Ascending aorta (tissue), 2 donors: ENCODE results near the gene ALDH1B1. TPM values are rescaled to one million over a fixed set of nuclear protein-coding genes. Genes with fewer than 3 reads are reported as not detected.

Source experiments
- DNase-seq, 2 donors: peaks; one replicate each; pipeline ENCODE4 v3.0.0-alpha.2; 2019; ENCODE audit warnings: low spot score in 2 of 2
- H3K27ac ChIP-seq, 2 donors: fragments of 200-600 bp; sonication (generic); one replicate each; pipeline ENCODE4 v1.5.1; 2016 to 2017; ENCODE audit warnings: mild to moderate bottlenecking in 1 of 2
- H3K27me3 ChIP-seq: fragments of 200-600 bp; sonication (generic); one replicate; pipeline ENCODE4 v1.5.1; 2017
- H3K36me3 ChIP-seq, 2 donors: fragments of 200-600 bp; sonication (generic); one replicate each; pipeline ENCODE4 v1.5.1; 2016
- H3K4me1 ChIP-seq, 2 donors: fragments of 200-600 bp; sonication (generic); one replicate each; pipeline ENCODE4 v1.5.1; 2016 to 2017; ENCODE audit warnings: mild to moderate bottlenecking in 1 of 2
- H3K4me3 ChIP-seq, 2 donors: fragments of 200-600 bp; sonication (generic); one replicate each; pipeline ENCODE4 v1.5.1; 2016 to 2017; ENCODE audit warnings: mild to moderate bottlenecking in 1 of 2
- H3K9me3 ChIP-seq, 2 donors: fragments of 200-600 bp; sonication (generic); one replicate each; pipeline ENCODE4 v1.5.1; 2016
- intact Hi-C: fragments of 100-400 bp; cut with DNase I; formaldehyde crosslinking; loops from one replicate; pipeline ENCODE4 v1.15.1; 2023
- total RNA-seq: library from RNA; depleted of rRNA; stranded (reverse); fragments of >200 nt; gene quantifications from one replicate; pipeline ENCODE4 v1.1.0, GENCODE V29; 2016
- TF ChIP-seq, protein P1 (sequence below), 3 experiments: fragments of 200-600 bp in 2 of 3; fragments of 450-650 bp in 1 of 3; sonication (generic) in 2 of 3; IDR thresholded peaks; one replicate each; pipeline ENCODE4 v1.5.1; 2016 to 2019; ENCODE audit warnings: antibody characterized with exemption in 3 of 3, mild to moderate bottlenecking in 1 of 3, moderate library complexity in 1 of 3

ALDH1B1 gene
- total RNA-seq, 1 donor from 2014 or later, result 85.5 TPM

- H3K9me3 ChIP-seq, result peaks cover 7 to 10% of the 10 kb centered on the region in 2 donors
- H3K36me3 ChIP-seq, result no peaks in the 10 kb centered on the region
- no peak overlapping the region for H3K4me3 ChIP-seq
- peak in 1 of 2 donors; percentile 60 for DNase-seq
- H3K4me1 ChIP-seq, result peaks cover 18 to 49% of the 10 kb centered on the region in 2 donors
- H3K27me3 ChIP-seq, result no peaks in the 10 kb centered on the region
- intact Hi-C loops, result loop anchor here (5.0 kb wide), 2 partner anchors 358 to 923 kb away; no protein-coding TSS in a partner anchor
- peak overlapping the region; percentile 98 to 99 for H3K27ac ChIP-seq
- TF ChIP-seq, protein P1, sequence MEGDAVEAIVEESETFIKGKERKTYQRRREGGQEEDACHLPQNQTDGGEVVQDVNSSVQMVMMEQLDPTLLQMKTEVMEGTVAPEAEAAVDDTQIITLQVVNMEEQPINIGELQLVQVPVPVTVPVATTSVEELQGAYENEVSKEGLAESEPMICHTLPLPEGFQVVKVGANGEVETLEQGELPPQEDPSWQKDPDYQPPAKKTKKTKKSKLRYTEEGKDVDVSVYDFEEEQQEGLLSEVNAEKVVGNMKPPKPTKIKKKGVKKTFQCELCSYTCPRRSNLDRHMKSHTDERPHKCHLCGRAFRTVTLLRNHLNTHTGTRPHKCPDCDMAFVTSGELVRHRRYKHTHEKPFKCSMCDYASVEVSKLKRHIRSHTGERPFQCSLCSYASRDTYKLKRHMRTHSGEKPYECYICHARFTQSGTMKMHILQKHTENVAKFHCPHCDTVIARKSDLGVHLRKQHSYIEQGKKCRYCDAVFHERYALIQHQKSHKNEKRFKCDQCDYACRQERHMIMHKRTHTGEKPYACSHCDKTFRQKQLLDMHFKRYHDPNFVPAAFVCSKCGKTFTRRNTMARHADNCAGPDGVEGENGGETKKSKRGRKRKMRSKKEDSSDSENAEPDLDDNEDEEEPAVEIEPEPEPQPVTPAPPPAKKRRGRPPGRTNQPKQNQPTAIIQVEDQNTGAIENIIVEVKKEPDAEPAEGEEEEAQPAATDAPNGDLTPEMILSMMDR (IDR thresholded peaks at IDR 0.05), result no peak
These were observed 7.3 kb upstream of the ALDH1B1 start for GRCh38 chr9:38384990-38385848.

DNA sequence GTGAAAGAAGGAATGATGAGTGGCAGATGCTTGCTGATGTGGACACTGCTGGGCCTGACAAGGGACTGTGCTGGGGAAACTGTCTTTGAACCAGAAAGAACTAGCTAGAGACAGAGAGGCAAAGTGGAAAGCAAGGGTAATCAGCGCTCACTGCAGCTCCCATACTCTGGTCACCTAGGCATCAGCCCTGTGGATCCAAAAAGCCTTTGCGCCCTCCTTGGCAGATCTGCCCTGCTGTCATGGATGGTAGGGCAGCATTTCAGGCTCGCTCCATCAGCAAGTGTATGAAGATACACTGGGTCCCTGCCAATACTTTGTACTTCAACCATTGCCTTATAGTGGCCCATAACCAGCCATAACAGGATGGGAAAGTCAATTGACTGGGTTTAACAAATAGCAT lies 6.6 kb upstream of the ALDH1B1 start:
- peaks cover 25 to 56% of the 10 kb centered on the region in 2 donors for H3K4me1 ChIP-seq
- no peaks in the 10 kb centered on the region for H3K36me3 ChIP-seq
- TF ChIP-seq, protein P1 (IDR thresholded peaks at IDR 0.05), result no peak
- intact Hi-C loops, result loop anchor here (5.0 kb wide), 1 partner anchor 359 kb away; no protein-coding TSS in a partner anchor
- H3K27me3 ChIP-seq, result no peaks in the 10 kb centered on the region
- peak overlapping the region; percentile 98 to 99 for H3K27ac ChIP-seq
- peaks cover 7 to 10% of the 10 kb centered on the region in 2 donors for H3K9me3 ChIP-seq
- no peak overlapping the region for H3K4me3 ChIP-seq
- DNase-seq, result peak in 1 of 2 donors; percentile 54

DNA sequence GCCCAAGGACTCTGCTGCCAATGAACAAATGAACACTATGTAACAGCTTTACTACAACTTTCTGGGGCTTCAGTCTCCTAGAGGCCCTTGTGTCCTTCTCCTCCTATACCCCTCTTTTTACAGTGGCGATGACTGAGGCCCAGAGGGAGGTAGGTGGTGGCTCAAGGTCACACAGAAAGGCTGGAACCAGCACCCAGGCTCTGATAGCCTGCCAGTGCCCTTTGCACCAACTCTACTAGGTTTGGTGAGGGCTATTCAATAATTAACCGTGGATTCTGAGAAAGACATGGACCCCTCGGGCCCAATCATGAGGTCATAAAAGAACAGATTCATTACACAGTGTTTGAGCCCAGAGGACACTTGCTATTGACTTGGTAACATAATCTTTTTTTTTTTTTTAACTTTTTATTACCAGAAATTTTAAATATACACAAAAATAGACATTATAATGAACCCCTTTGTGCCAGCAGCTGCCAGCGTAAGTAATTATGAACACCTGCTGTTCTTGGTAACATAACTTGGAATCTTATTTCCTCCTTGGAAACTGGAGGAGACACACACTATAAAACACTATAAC lies 6.1 kb upstream of the ALDH1B1 start:
- H3K9me3 ChIP-seq, result peaks cover 7 to 10% of the 10 kb centered on the region in 2 donors
- H3K27me3 ChIP-seq, result no peaks in the 10 kb centered on the region
- TF ChIP-seq, protein P1 (IDR thresholded peaks at IDR 0.05), result no peak
- H3K4me3 ChIP-seq, result no peak overlapping the region
- peak overlapping the region; percentile 98 to 99 for H3K27ac ChIP-seq
- intact Hi-C loops, result loop anchor here (5.0 kb wide), 1 partner anchor 359 kb away; no protein-coding TSS in a partner anchor
- H3K4me1 ChIP-seq, result peaks cover 30 to 58% of the 10 kb centered on the region in 2 donors
- DNase-seq, result peak in 1 of 2 donors; percentile 34
- no peaks in the 10 kb centered on the region for H3K36me3 ChIP-seq

- peaks cover 32 to 58% of the 10 kb centered on the region in 2 donors for H3K4me1 ChIP-seq
- no peaks in the 10 kb centered on the region for H3K27me3 ChIP-seq
- H3K36me3 ChIP-seq, result no peaks in the 10 kb centered on the region
- H3K9me3 ChIP-seq, result peaks cover 7 to 10% of the 10 kb centered on the region in 2 donors
- H3K4me3 ChIP-seq, result no peak overlapping the region
- TF ChIP-seq, protein P1 (IDR thresholded peaks at IDR 0.05), result no peak
- intact Hi-C loops, result loop anchor here (5.0 kb wide), 1 partner anchor 360 kb away; no protein-coding TSS in a partner anchor
- H3K27ac ChIP-seq, result peak overlapping the region; percentile 98 to 99
- peak in 1 of 2 donors; percentile 38 for DNase-seq
These were observed 5.4 kb upstream of the ALDH1B1 start for GRCh38 chr9:38387066-38387465.

- DNase-seq, result peak in 1 of 2 donors; percentile 50
- H3K27ac ChIP-seq, result peak overlapping the region; percentile 98 to 99
- intact Hi-C loops, result loop anchor here (5.0 kb wide), 1 partner anchor 360 kb away; no protein-coding TSS in a partner anchor
- no peaks in the 10 kb centered on the region for H3K27me3 ChIP-seq
- peaks cover 7 to 10% of the 10 kb centered on the region in 2 donors for H3K9me3 ChIP-seq
- TF ChIP-seq, protein P1 (IDR thresholded peaks at IDR 0.05), result no peak
- H3K36me3 ChIP-seq, result no peaks in the 10 kb centered on the region
- H3K4me1 ChIP-seq, result peaks cover 31 to 52% of the 10 kb centered on the region in 2 donors
- no peak overlapping the region for H3K4me3 ChIP-seq
These were observed 4.8 kb upstream of the ALDH1B1 start for GRCh38 chr9:38387751-38388150.
